GM12891 (cell line): ENCODE data around the gene STK38L.

Experiments used
- DNase-seq: peaks from one replicate; pipeline ENCODE4 v3.0.0; 2011; ENCODE audit warnings: low spot score; ENCODE audit not compliant: insufficient read length
- FAIRE-seq: peaks from 2 replicates; lab custom pipeline; 2011; peaks lifted over from hg19 to GRCh38; lab: Jason Lieb, UNC
- PAX5 ChIP-seq: IDR thresholded peaks from 2 replicates; pipeline ENCODE4 v1.6.1; 2011; ENCODE audit warnings: low read length, moderate library complexity, mild to moderate bottlenecking; ENCODE audit not compliant: insufficient read depth, severe bottlenecking
- POLR2A ChIP-seq: IDR thresholded peaks from 2 replicates; pipeline ENCODE4 v1.6.1; 2011; ENCODE audit warnings: low read depth, low read length, control low read depth
- POLR2AphosphoS5 ChIP-seq: IDR thresholded peaks from 2 replicates; pipeline ENCODE4 v1.6.1; 2011; ENCODE audit warnings: low read depth, low read length, control low read depth
- POU2F2 ChIP-seq: IDR thresholded peaks from 2 replicates; pipeline ENCODE4 v1.6.1; 2011; ENCODE audit warnings: low read depth, mild to moderate bottlenecking, control low read depth, low read length, moderate library complexity
- SPI1 ChIP-seq: IDR thresholded peaks from 2 replicates; pipeline ENCODE4 v1.6.1; 2011; ENCODE audit warnings: low read depth, low read length, control low read depth
- TAF1 ChIP-seq: IDR thresholded peaks from 2 replicates; pipeline ENCODE4 v1.6.1; 2011; ENCODE audit warnings: low read depth, low read length, control low read depth

STK38L gene

GRCh38 chr12:27244689-27245488, 803 bp downstream of the STK38L start:
- TF ChIP-seq POLR2AphosphoS5 (no peak), SPI1 (no peak), POLR2A (no peak), TAF1 (no peak), PAX5 (no peak)
- peak; percentile 61 for FAIRE-seq
- no peak for DNase-seq

- DNase-seq (no peak), FAIRE-seq (no peak)
- TF ChIP-seq PAX5 (no peak), SPI1 (no peak), POLR2A (no peak), POLR2AphosphoS5 (no peak), TAF1 (no peak), POU2F2 (no peak)
Measured at GRCh38 chr12:27246141-27246540, 2.1 kb downstream of the STK38L start.

- TF ChIP-seq PAX5 (no peak), POLR2A (no peak), SPI1 (no peak), TAF1 (no peak), POU2F2 (no peak), POLR2AphosphoS5 (no peak)
- FAIRE-seq (peak; percentile 41), DNase-seq (no peak)
Measured at GRCh38 chr12:27246774-27247173, 2.7 kb downstream of the STK38L start.

- FAIRE-seq (peak; percentile 65), DNase-seq (no peak)
- no peak for TF ChIP-seq POLR2A
- no peak for TF ChIP-seq POU2F2
- no peak for TF ChIP-seq TAF1
- TF ChIP-seq SPI1 = no peak
- no peak for TF ChIP-seq POLR2AphosphoS5
- TF ChIP-seq PAX5 = no peak
Measured at GRCh38 chr12:27252934-27253333, 8.8 kb downstream of the STK38L start.

GRCh38 chr12:27253347-27253746, 9.3 kb downstream of the STK38L start:
- FAIRE-seq = no peak
- no peak for TF ChIP-seq TAF1
- TF ChIP-seq PAX5 = no peak
- TF ChIP-seq POLR2AphosphoS5 = no peak
- TF ChIP-seq POLR2A = no peak
- TF ChIP-seq SPI1 = no peak
- no peak for TF ChIP-seq POU2F2
- no peak for DNase-seq

GRCh38 chr12:27255806-27256205, 11.7 kb downstream of the STK38L start:
- DNase-seq = no peak
- FAIRE-seq = no peak
- no peak for TF ChIP-seq TAF1
- no peak for TF ChIP-seq POLR2AphosphoS5
- TF ChIP-seq PAX5 = no peak
- no peak for TF ChIP-seq POU2F2
- TF ChIP-seq SPI1 = no peak
- no peak for TF ChIP-seq POLR2A

GRCh38 chr12:27257104-27257843, 13.2 kb downstream of the STK38L start:
- TF ChIP-seq SPI1 = no peak
- TF ChIP-seq POU2F2 = no peak
- no peak for TF ChIP-seq PAX5
- no peak for TF ChIP-seq TAF1
- TF ChIP-seq POLR2A = no peak
- TF ChIP-seq POLR2AphosphoS5 = no peak
- peak; percentile 33 for FAIRE-seq
- DNase-seq = no peak

- FAIRE-seq (no peak), DNase-seq (no peak)
- TF ChIP-seq PAX5 (no peak), SPI1 (no peak), POLR2AphosphoS5 (no peak), TAF1 (no peak), POU2F2 (no peak), POLR2A (no peak)
Measured at GRCh38 chr12:27260746-27261145, 16.7 kb downstream of the STK38L start.

GRCh38 chr12:27261866-27262265, 17.8 kb downstream of the STK38L start:
- FAIRE-seq (no peak), DNase-seq (no peak)
- no peak for TF ChIP-seq POLR2A
- no peak for TF ChIP-seq SPI1
- TF ChIP-seq POU2F2 = no peak
- no peak for TF ChIP-seq PAX5
- no peak for TF ChIP-seq TAF1
- no peak for TF ChIP-seq POLR2AphosphoS5
